Measurements from ENCODE around the gene EYA2. TPM values are rescaled to one million over a fixed set of nuclear protein-coding genes. Genes with fewer than 3 reads are reported as not detected.

Gene EYA2
- total RNA-seq, 4 donors from 2014 or later, result 0.60 to 4.0 (median 0.99) TPM

- ATAC-seq, result no peak
- in situ Hi-C loops (cut with MboI; ENCODE audit: low sequenced_read_pairs in 4 of 4), result loop anchor here in 1 of 4 donors (25.0 kb wide), 1 partner anchor 104 kb away; no protein-coding TSS in a partner anchor
Measured at GRCh38 chr20:46933150-46933549, 38.5 kb downstream of the EYA2 start.

GRCh38 chr20:46934746-46935287 is 40.2 kb downstream of the EYA2 start:
- H3K4me3 ChIP-seq, result no peak overlapping the region
- ATAC-seq (no peak), DNase-seq (no peak)
- peaks cover 5 to 7% of the 10 kb centered on the region in 2 donors for H3K4me1 ChIP-seq
- H3K27me3 ChIP-seq, result no peaks in the 10 kb centered on the region
- H3K27ac ChIP-seq, result no peak overlapping the region
- H3K36me3 ChIP-seq, result no peaks in the 10 kb centered on the region
- H3K9me3 ChIP-seq, result no peaks in the 10 kb centered on the region
- TF ChIP-seq POLR2A (IDR thresholded peaks at IDR 0.05) (no peak), CTCF (IDR thresholded peaks at IDR 0.05 in 4 of 5, conservative IDR thresholded peaks at IDR 0.05 in 1 of 5) (no peak)
- in situ Hi-C loops (cut with MboI; ENCODE audit: low sequenced_read_pairs in 4 of 4) (loop anchor here in 1 of 4 donors (25.0 kb wide), 1 partner anchor 102 kb away; no protein-coding TSS in a partner anchor), intact Hi-C loops (cut with DNase I; ENCODE audit: low total_unique reads) (no loop called here)

More at GRCh38 chr20:46933150-46933549, 38.5 kb downstream of the EYA2 start:
- DNase-seq, result no peak
- H3K4me3 ChIP-seq, result no peak overlapping the region
- peaks cover 5 to 7% of the 10 kb centered on the region in 2 donors for H3K4me1 ChIP-seq
- H3K9me3 ChIP-seq, result no peaks in the 10 kb centered on the region
- intact Hi-C loops (cut with DNase I; ENCODE audit: low total_unique reads), result no loop called here
- TF ChIP-seq CTCF (IDR thresholded peaks at IDR 0.05 in 4 of 5, conservative IDR thresholded peaks at IDR 0.05 in 1 of 5), result no peak
- no peaks in the 10 kb centered on the region for H3K27me3 ChIP-seq
- no peak overlapping the region for H3K27ac ChIP-seq
- no peaks in the 10 kb centered on the region for H3K36me3 ChIP-seq

GRCh38 chr20:46935394-46936017 is 40.9 kb downstream of the EYA2 start:
- in situ Hi-C loops (cut with MboI; ENCODE audit: low sequenced_read_pairs in 4 of 4), result loop anchor here in 1 of 4 donors (25.0 kb wide), 1 partner anchor 102 kb away; no protein-coding TSS in a partner anchor
- no peak for TF ChIP-seq POLR2A (IDR thresholded peaks at IDR 0.05)
- TF ChIP-seq CTCF (IDR thresholded peaks at IDR 0.05 in 4 of 5, conservative IDR thresholded peaks at IDR 0.05 in 1 of 5), result no peak
- H3K27me3 ChIP-seq, result no peaks in the 10 kb centered on the region

GRCh38 chr20:46936415-46937156 is 41.9 kb downstream of the EYA2 start:
- intact Hi-C loops (cut with DNase I; ENCODE audit: low total_unique reads), result no loop called here
- Histone ChIP-seq H3K36me3 (no peaks in the 10 kb centered on the region), H3K27ac (no peak overlapping the region), H3K4me3 (no peak overlapping the region), H3K9me3 (no peaks in the 10 kb centered on the region), H3K27me3 (no peaks in the 10 kb centered on the region), H3K4me1 (peaks cover 5 to 7% of the 10 kb centered on the region in 2 donors)
- ATAC-seq, result no peak
- TF ChIP-seq CTCF (IDR thresholded peaks at IDR 0.05 in 4 of 5, conservative IDR thresholded peaks at IDR 0.05 in 1 of 5), result no peak
- TF ChIP-seq POLR2A (IDR thresholded peaks at IDR 0.05), result no peak
- DNase-seq, result no peak
- in situ Hi-C loops (cut with MboI; ENCODE audit: low sequenced_read_pairs in 4 of 4), result loop anchor here in 1 of 4 donors (25.0 kb wide), 1 partner anchor 101 kb away; no protein-coding TSS in a partner anchor

More at GRCh38 chr20:46935394-46936017, 40.9 kb downstream of the EYA2 start:
- H3K4me3 ChIP-seq, result no peak overlapping the region
- no peaks in the 10 kb centered on the region for H3K36me3 ChIP-seq
- DNase-seq (no peak), ATAC-seq (no peak)
- no peaks in the 10 kb centered on the region for H3K9me3 ChIP-seq
- no peak overlapping the region for H3K27ac ChIP-seq
- peaks cover 5 to 7% of the 10 kb centered on the region in 2 donors for H3K4me1 ChIP-seq
- intact Hi-C loops (cut with DNase I; ENCODE audit: low total_unique reads), result no loop called here
